Esophagus muscularis mucosa (tissue), 4 donors: ENCODE results near the gene MMRN2.

Experiments
- EP300 ChIP-seq: sonication (generic); formaldehyde crosslinking; IDR thresholded peaks from one replicate; pipeline ENCODE4 v1.6.1; 2017; ENCODE audit warnings: antibody characterized with exemption
- POLR2AphosphoS5 ChIP-seq, 2 donors: sonication (generic); formaldehyde crosslinking; IDR thresholded peaks; one replicate each; pipeline ENCODE4 v1.6.1; 2017; ENCODE audit warnings: antibody characterized with exemption in 2 of 2
- TF ChIP-seq, protein P1 (sequence below), 3 experiments: fragments of 200-600 bp in 2 of 3; fragments of 450-650 bp in 1 of 3; sonication (generic) in 2 of 3; IDR thresholded peaks; one replicate each; pipeline ENCODE4 v1.5.1; 2017 to 2019; ENCODE audit warnings: antibody characterized with exemption in 3 of 3, mild to moderate bottlenecking in 2 of 3, moderate library complexity in 1 of 3

GRCh38 chr10:86992456-86992855 lies 35.0 kb upstream of the MMRN2 start:
- TF ChIP-seq, protein P1, sequence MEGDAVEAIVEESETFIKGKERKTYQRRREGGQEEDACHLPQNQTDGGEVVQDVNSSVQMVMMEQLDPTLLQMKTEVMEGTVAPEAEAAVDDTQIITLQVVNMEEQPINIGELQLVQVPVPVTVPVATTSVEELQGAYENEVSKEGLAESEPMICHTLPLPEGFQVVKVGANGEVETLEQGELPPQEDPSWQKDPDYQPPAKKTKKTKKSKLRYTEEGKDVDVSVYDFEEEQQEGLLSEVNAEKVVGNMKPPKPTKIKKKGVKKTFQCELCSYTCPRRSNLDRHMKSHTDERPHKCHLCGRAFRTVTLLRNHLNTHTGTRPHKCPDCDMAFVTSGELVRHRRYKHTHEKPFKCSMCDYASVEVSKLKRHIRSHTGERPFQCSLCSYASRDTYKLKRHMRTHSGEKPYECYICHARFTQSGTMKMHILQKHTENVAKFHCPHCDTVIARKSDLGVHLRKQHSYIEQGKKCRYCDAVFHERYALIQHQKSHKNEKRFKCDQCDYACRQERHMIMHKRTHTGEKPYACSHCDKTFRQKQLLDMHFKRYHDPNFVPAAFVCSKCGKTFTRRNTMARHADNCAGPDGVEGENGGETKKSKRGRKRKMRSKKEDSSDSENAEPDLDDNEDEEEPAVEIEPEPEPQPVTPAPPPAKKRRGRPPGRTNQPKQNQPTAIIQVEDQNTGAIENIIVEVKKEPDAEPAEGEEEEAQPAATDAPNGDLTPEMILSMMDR (IDR thresholded peaks at IDR 0.05) = no peak
- TF ChIP-seq EP300 = no peak
- TF ChIP-seq POLR2AphosphoS5 (IDR thresholded peaks at IDR 0.05) = no peak
